Measurements from ENCODE around the gene POPDC3.

GRCh38 chr6:105227295-105227767, 47.5 kb upstream of the POPDC3 start:
- TF ChIP-seq POLR2A (IDR thresholded peaks at IDR 0.05; ENCODE audit: low read length): no peak
- no peak for TF ChIP-seq GATA1 (IDR thresholded peaks at IDR 0.05; ENCODE audit: low read depth, low read length)

Data from erythroblast (primary cell).